GM18861 (cell line): ENCODE measurements around the gene PPIB.
"Not testable (repeated sequence)": the region's sequence is repeated elsewhere in the genome, so short reads cannot be mapped to it uniquely, and the experiment has no call there.

ENCODE experiments used
- ATAC-seq: cut with Tn5 transposase; IDR thresholded peaks from one replicate; pipeline ENCODE4 v1.9.1; 2021; ENCODE audit not compliant: unreplicated experiment

PPIB gene

GRCh38 chr15:64141798-64142512 is 20.9 kb downstream of the PPIB start:
- ATAC-seq, result no peak

GRCh38 chr15:64138331-64138941 is 24.4 kb downstream of the PPIB start:
- no peak for ATAC-seq

- ATAC-seq, result no peak
Measured at GRCh38 chr15:64137226-64137833, 25.5 kb downstream of the PPIB start.

DNA sequence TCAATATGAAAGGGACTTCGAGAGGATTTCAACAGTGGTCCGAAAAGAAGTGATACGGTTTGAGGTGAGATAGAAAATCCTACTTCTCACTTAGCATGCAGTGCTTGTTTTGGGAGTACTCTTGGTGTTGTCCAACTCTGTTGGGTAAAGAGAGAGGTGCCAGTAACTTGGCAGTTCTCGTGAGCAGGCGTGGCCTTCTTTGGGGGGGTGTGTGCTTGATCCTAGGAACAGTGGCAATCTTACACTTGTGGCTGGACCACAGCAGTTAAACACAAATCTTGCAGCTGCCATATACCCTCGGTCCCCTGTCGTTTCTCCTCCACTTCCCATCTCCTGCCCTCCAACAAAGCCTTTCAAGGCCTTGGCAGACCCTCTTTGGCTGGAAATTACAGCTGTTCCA is 26.5 kb downstream of the PPIB start:
- no peak for ATAC-seq

- ATAC-seq, result no peak
Measured at GRCh38 chr15:64134345-64134829, 28.4 kb downstream of the PPIB start.

- ATAC-seq, result no peak
Measured at GRCh38 chr15:64133623-64134344, 29.0 kb downstream of the PPIB start.

GRCh38 chr15:64132217-64132616 is 30.6 kb downstream of the PPIB start:
- ATAC-seq, result no peak

GRCh38 chr15:64131547-64131946 is 31.3 kb downstream of the PPIB start:
- ATAC-seq, result no peak

DNA sequence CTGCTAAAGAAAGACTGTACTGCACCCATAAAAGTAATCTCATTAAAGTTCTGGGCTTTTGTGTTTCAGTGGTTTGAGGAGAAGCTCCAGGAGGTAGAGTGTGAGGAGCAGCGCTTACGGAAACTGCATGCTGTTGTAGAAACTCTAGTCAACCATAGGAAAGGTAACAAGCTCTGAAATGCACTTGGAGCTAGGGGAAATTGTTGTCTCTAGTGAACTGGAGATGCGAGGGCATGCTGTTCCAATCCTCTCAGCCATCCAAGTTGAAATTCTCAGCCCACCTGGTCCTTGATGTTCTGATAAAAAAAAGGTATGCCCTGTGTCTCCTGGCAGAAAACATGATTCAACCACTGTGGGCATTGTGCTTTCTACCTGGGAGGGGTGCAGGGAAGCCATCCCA is 32.7 kb downstream of the PPIB start:
- ATAC-seq, result no peak

DNA sequence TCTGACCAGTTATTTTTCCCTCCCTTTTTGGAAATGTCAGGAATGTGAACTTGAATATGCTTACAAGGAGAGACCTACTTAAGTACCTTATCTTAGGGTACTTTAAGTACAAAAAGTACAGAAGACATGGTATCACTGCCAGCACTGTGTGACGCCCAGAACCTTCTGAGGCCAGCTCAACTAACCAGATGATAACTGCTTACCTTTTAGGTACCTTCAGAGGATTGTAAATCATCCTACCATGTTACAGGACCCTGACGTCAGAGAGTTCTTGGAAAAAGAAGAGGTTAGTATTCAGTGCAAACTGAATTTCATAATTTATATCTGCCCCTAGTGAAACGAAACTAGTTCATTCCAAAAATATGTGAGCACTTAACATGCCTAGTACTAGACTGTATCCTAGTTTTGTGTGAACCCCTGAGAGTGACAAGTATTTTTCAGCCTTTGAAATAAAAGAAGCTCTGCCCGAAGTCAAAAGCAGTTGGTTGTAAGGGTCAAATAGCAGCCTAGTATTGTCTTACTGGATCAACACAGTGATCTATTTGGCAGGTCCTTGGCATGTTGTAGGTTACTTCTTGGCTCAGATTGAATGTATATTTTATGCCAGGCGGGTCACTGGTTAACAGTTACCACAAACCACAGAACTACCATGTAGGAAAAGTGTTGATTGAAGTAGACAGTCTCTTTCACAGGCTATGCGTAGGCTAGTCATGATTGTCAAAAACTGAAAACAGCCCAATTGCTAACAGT is 35.1 kb downstream of the PPIB start:
- no peak for ATAC-seq

GRCh38 chr15:64125978-64126377 is 36.8 kb downstream of the PPIB start:
- ATAC-seq, result no peak

DNA sequence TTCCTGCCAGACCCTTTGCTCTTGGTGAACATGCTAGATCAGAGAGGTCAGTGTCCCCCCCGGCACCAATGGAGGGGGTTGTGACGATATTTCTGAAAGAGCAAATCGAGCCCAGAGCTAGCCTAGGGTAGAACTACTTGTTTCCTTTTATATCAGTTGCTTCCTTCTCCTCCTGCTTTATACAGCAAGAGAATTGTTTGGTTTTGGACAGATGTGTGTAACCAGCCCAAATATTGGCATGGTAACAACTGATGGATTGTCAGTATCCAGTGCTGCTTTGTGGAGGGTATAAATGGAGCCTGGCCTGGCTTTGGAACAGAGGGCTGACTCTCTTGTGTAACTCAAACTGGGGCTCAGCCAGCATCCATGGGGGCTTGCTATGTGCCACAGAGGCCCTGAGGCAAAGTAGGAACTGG is 39.9 kb downstream of the PPIB start:
- ATAC-seq, result no peak

DNA sequence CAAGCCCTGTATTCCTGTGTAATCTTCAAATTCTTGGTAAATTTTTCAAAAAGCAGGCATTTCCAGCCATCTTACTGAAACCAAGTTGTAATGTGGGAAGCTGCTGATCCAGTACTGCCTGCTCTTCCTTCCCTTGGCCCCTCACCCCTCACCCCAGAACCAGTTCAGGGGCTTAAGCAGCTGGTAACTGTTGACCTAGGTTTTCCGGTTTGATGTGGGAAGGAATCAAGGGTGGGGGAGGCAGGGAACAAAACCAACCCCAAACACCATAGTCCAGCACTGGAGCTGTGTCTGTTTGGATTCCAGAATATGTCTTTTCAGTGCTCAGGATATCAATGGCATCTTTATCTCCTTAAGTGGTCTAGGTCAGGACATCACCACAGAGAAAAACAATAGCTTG is 40.4 kb downstream of the PPIB start:
- no peak for ATAC-seq

DNA sequence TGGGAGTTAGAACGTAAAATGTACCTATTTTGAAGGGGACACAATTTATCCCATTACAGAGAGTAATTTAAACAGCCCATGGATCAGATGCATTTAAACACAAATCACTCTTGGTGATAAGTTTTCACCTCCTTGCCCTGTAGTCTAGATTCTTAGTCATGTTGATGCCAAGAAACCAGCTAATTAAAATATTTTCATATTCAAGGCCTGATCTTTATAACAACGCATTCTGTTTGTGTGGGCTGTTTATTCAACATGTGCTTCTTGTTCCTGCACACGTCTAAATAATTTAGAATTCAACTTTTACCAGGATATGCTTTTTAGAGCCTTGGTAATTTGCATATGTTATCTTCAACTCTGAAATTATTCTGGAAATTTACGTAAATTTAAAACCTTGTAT is 41.2 kb downstream of the PPIB start:
- no peak for ATAC-seq

DNA sequence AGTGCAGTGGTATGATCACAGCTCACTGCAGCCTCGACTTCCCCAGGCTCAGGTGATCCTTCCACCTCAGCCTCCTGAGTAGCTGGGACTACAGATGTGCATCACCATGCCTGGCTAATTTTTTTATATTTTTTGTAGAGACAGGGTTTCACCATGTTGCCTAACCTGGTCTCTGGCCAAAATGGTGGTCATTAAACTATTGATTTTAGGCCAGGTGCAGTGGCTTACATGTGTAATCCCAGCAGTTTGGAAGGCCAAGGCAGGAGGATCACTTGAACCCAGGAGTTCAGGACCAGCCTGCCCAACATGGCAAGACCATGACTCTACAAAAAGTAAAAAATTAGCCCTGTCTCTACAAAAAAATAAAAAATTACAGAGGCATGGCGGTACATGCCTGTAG is 42.5 kb downstream of the PPIB start:
- not testable (repeated sequence) for ATAC-seq

- ATAC-seq, result no peak
Measured at GRCh38 chr15:64117759-64118487, 44.9 kb downstream of the PPIB start.

GRCh38 chr15:64112904-64113303 is 49.9 kb downstream of the PPIB start:
- ATAC-seq, result no peak

DNA sequence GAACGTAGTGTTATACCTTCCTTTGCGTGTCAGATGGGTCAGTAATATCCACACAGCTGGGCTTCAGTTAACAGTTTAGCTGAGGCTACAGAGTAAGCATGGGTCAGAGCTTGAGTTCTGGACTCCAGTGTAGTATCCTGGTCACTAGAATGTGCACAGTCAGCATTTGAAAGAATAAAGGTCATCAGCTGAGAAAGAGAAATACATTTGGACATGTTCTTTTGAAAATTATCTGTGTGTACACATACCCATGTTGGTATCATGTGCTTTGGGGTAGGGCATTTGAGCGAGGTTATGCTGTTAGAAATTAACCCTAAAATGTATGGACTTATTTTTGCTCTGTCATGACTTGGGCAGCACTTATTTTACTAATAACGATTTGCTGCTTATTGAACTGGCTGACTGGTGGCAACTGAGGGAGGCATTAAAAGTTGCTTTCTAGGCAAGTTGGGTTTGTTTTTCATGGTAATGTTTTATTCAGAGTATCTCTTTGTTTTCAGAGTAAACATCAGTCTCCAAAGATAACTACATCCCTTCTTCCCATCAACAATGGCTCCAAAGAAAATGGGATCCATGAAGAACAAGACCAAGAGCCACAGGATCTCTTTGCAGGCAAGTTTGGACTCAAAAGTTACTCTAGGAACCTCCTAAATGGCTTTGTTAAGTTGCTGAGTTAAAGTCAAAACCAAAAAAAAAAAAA is 50.6 kb downstream of the PPIB start:
- ATAC-seq, result no peak

- ATAC-seq, result no peak
Measured at GRCh38 chr15:64111679-64112050, 51.2 kb downstream of the PPIB start.
